HepG2 (cell line): Measurements from ENCODE around the gene TMEM190. TPM values are rescaled to one million over a fixed set of nuclear protein-coding genes. Genes with fewer than 3 reads are reported as not detected.

Experiments used
- ATF2 ChIP-seq: sonication (generic); formaldehyde crosslinking; IDR thresholded peaks from 2 replicates; pipeline ENCODE4 v1.4.0; 2020; ENCODE audit warnings: missing genetic modification reagents
- CREBL2 ChIP-seq: sonication (generic); formaldehyde crosslinking; IDR thresholded peaks from 2 replicates; pipeline ENCODE4 v1.8.1; 2023; ENCODE audit warnings: missing genetic modification reagents, mild to moderate bottlenecking, borderline replicate concordance
- KAT2B ChIP-seq: fragments of 150-350 bp; IDR thresholded peaks from 2 replicates; pipeline ENCODE4 v1.6.1; 2014; ENCODE audit warnings: low read depth, low read length, borderline replicate concordance
- PRDM15 ChIP-seq: sonication (generic); formaldehyde crosslinking; IDR thresholded peaks from 2 replicates; pipeline ENCODE4 v1.4.0; 2020; ENCODE audit warnings: missing genetic modification reagents
- SMC3 ChIP-seq: IDR thresholded peaks from 2 replicates; pipeline ENCODE4 v1.6.1; 2011; ENCODE audit warnings: low read length, improper control_type of control experiment
- THAP9 ChIP-seq: sonication (generic); formaldehyde crosslinking; IDR thresholded peaks from 2 replicates; pipeline ENCODE4; 2020; ENCODE audit warnings: missing genetic modification reagents, mild to moderate bottlenecking, borderline replicate concordance
- ZFP90 ChIP-seq: sonication (generic); formaldehyde crosslinking; IDR thresholded peaks from 2 replicates; pipeline ENCODE4 v1.8.0; 2022; ENCODE audit warnings: missing genetic modification reagents, mild to moderate bottlenecking, inconsistent platforms, borderline replicate concordance
- ZNF292 ChIP-seq: sonication (generic); formaldehyde crosslinking; IDR thresholded peaks from 2 replicates; pipeline ENCODE4 v1.8.1; 2022; ENCODE audit warnings: mild to moderate bottlenecking, low read depth, missing genetic modification reagents, borderline replicate concordance
- ZNF496 ChIP-seq: sonication (generic); formaldehyde crosslinking; IDR thresholded peaks from 2 replicates; pipeline ENCODE4 v1.8.1; 2023; ENCODE audit warnings: mild to moderate bottlenecking, moderate library complexity, missing genetic modification reagents; ENCODE audit not compliant: insufficient replicate concordance
- ZNF609 ChIP-seq: sonication (generic); formaldehyde crosslinking; IDR thresholded peaks from 2 replicates; pipeline ENCODE4 v1.4.0; 2020; ENCODE audit warnings: mild to moderate bottlenecking, missing genetic modification reagents, borderline replicate concordance
- ZNF629 ChIP-seq: sonication (generic); formaldehyde crosslinking; conservative IDR thresholded peaks from 2 replicates; pipeline ENCODE4 v1.5.0; 2020; ENCODE audit warnings: missing genetic modification reagents
- ZNF678 ChIP-seq: sonication (generic); formaldehyde crosslinking; IDR thresholded peaks from 2 replicates; pipeline ENCODE4 v1.4.0; 2020; ENCODE audit warnings: mild to moderate bottlenecking, missing genetic modification reagents
- ZNF75D ChIP-seq: sonication (generic); formaldehyde crosslinking; IDR thresholded peaks from 2 replicates; pipeline ENCODE4 v1.8.1; 2023; ENCODE audit warnings: missing genetic modification reagents, mild to moderate bottlenecking, borderline replicate concordance
- ZNF766 ChIP-seq: sonication (generic); formaldehyde crosslinking; IDR thresholded peaks from 2 replicates; pipeline ENCODE4 v1.5.0; 2020; ENCODE audit warnings: missing genetic modification reagents, borderline replicate concordance
- ZNF768 ChIP-seq: sonication (generic); formaldehyde crosslinking; IDR thresholded peaks from 2 replicates; pipeline ENCODE4 v1.4.0; 2020; ENCODE audit warnings: missing genetic modification reagents
- polyA plus RNA-seq, 8 experiments: library from polyadenylated mRNA; depleted of rRNA in 3 of 8; stranded (reverse) in 7 of 8; unstranded in 1 of 8; fragments of >200 nt; fragmentation: Illumina TruSeq in 4 of 8; extraction: Trizol in 4 of 8; gene quantifications; 2 replicates each; pipeline versions ENCODE4 v1.2.1 to v1.2.3, GENCODE V29; 2011 to 2016; ENCODE audit warnings: low read depth in 4 of 8, missing spikeins in 1 of 8, mixed read lengths in 1 of 8; ENCODE audit not compliant: insufficient read depth in 1 of 8
- total RNA-seq, 5 experiments: library from RNA; depleted of rRNA; stranded (reverse); fragments of >200 nt; fragmentation: Illumina TruSeq; extraction: Trizol; gene quantifications; 2 replicates each; pipeline ENCODE4 v1.2.3, GENCODE V29; 2016; ENCODE audit warnings: low read depth in 1 of 5

Gene TMEM190
- total and polyA plus RNA-seq, 2 of the 13 experiments (the other 11 are each of a cell fraction or from before 2014, with no cell fraction given), result 0.35 to 0.83 TPM

GRCh38 chr19:55407800-55408532, 31.3 kb downstream of the TMEM190 start (continued):
- TF ChIP-seq ZNF609 (no peak), ZNF629 (CRISPR knock-in tag) (no peak), SMC3 (no peak), ZNF766 (CRISPR knock-in tag) (no peak), CREBL2 (CRISPR knock-in tag) (no peak), THAP9 (CRISPR knock-in tag) (peak; percentile 43; the same call in 1 of the 2 replicates), KAT2B (no peak), ZFP90 (CRISPR knock-in tag) (peak; percentile 29; the same call in 1 of the 2 replicates), ZNF678 (0 out of 2 replicates have a peak, but pooled peaks have one; percentile 67), ZNF768 (CRISPR knock-in tag) (no peak), ZNF292 (CRISPR knock-in tag) (no peak), ATF2 (CRISPR knock-in tag) (peak; percentile 76), ZNF496 (CRISPR knock-in tag) (no peak), PRDM15 (CRISPR knock-in tag) (no peak), ZNF75D (CRISPR knock-in tag) (no peak)
